ENCODE measurements around the gene GALNT5.

GALNT5 gene

GRCh38 chr2:157324331-157324843 is 66.9 kb downstream of the GALNT5 start:
- CTCF ChIA-PET = interaction anchor here (0.9 to 5.6 kb wide), 2 partner anchors 12 to 14 kb away, joined by 3 to 58 read pairs; no protein-coding TSS in a partner anchor
- 54% methylated on average over 1 of the region's 2 CpGs for WGBS (ENCODE audit: insufficient coverage)
- DNase-seq = peak; percentile 35 to 76 (median 54)
- H3K4me3 ChIP-seq (ENCODE audit: control insufficient read depth in 1 of 7, extremely low read depth in 1 of 7, insufficient read depth in 4 of 7, low read depth in 2 of 7, low read length in 6 of 7) = no peak overlapping the region
- peaks cover 0 to 2% (median 0%) of the 10 kb centered on the region in 4 experiments for H3K36me3 ChIP-seq (ENCODE audit: control insufficient read depth in 4 of 4, insufficient read depth in 4 of 4, low read length in 3 of 4)
- POLR2A ChIA-PET = no interaction called here
- H3K27ac ChIP-seq (ENCODE audit: insufficient read depth in 1 of 2, low read depth in 1 of 2, low read length in 2 of 2, poor library complexity in 1 of 2, severe bottlenecking in 2 of 2) = no peak overlapping the region
- H3K27me3 ChIP-seq (replicated peaks in 2 of 5; ENCODE audit: control insufficient read depth in 4 of 5, insufficient read depth in 5 of 5, low read length in 4 of 5) = no peaks in the 10 kb centered on the region
- H3K9me3 ChIP-seq (ENCODE audit: control extremely low read depth in 1 of 5, control insufficient read depth in 4 of 5, insufficient read depth in 2 of 5, low read depth in 1 of 5, low read length in 4 of 5) = no peaks in the 10 kb centered on the region
- peaks cover 0 to 2% (median 0%) of the 10 kb centered on the region in 4 experiments for H3K4me1 ChIP-seq (ENCODE audit: control extremely low read depth in 1 of 4, control insufficient read depth in 4 of 4, insufficient read depth in 4 of 4, low read length in 3 of 4)

GRCh38 chr2:157325786-157326185 is 68.3 kb downstream of the GALNT5 start, which contains the start of gene ERMN:
ERMN (minus strand) TSS chr2:157325824; CDS start chr2:157325642, 182 bp downstream.
- Histone ChIP-seq H3K4me3 (ENCODE audit: control insufficient read depth in 1 of 7, extremely low read depth in 1 of 7, insufficient read depth in 4 of 7, low read depth in 2 of 7, low read length in 6 of 7) (no peak within 1 kb of the TSS), H3K27ac (ENCODE audit: insufficient read depth in 1 of 2, low read depth in 1 of 2, low read length in 2 of 2, poor library complexity in 1 of 2, severe bottlenecking in 2 of 2) (no peak within 1 kb of the TSS), H3K36me3 (ENCODE audit: control insufficient read depth in 4 of 4, insufficient read depth in 4 of 4, low read length in 3 of 4) (peaks cover 0 to 2% (median 0%) of the 10 kb centered on the region in 4 experiments), H3K9me3 (ENCODE audit: control extremely low read depth in 1 of 5, control insufficient read depth in 4 of 5, insufficient read depth in 2 of 5, low read depth in 1 of 5, low read length in 4 of 5) (no peaks in the 10 kb centered on the region), H3K27me3 (replicated peaks in 2 of 5; ENCODE audit: control insufficient read depth in 4 of 5, insufficient read depth in 5 of 5, low read length in 4 of 5) (no peaks in the 10 kb centered on the region), H3K4me1 (ENCODE audit: control extremely low read depth in 1 of 4, control insufficient read depth in 4 of 4, insufficient read depth in 4 of 4, low read length in 3 of 4) (peaks cover 0 to 2% (median 0%) of the 10 kb centered on the region in 4 experiments)
- ChIA-PET POLR2A (interaction anchor here (0.6 kb wide), 1 partner anchor 88 kb away, joined by 3 read pairs; no protein-coding TSS in a partner anchor), CTCF (interaction anchor here (0.5 to 7.9 kb wide), 15 partner anchors 8 to 951 kb away, joined by 3 to 91 read pairs (median 5); no protein-coding TSS in a partner anchor)
- DNase-seq = no peak

- Histone ChIP-seq H3K9me3 (ENCODE audit: control extremely low read depth in 1 of 5, control insufficient read depth in 4 of 5, insufficient read depth in 2 of 5, low read depth in 1 of 5, low read length in 4 of 5) (no peaks in the 10 kb centered on the region), H3K4me1 (ENCODE audit: control extremely low read depth in 1 of 4, control insufficient read depth in 4 of 4, insufficient read depth in 4 of 4, low read length in 3 of 4) (peaks cover 0 to 2% (median 0%) of the 10 kb centered on the region in 4 experiments), H3K27me3 (replicated peaks in 2 of 5; ENCODE audit: control insufficient read depth in 4 of 5, insufficient read depth in 5 of 5, low read length in 4 of 5) (no peaks in the 10 kb centered on the region), H3K4me3 (ENCODE audit: control insufficient read depth in 1 of 7, extremely low read depth in 1 of 7, insufficient read depth in 4 of 7, low read depth in 2 of 7, low read length in 6 of 7) (no peak overlapping the region), H3K27ac (ENCODE audit: insufficient read depth in 1 of 2, low read depth in 1 of 2, low read length in 2 of 2, poor library complexity in 1 of 2, severe bottlenecking in 2 of 2) (no peak overlapping the region), H3K36me3 (ENCODE audit: control insufficient read depth in 4 of 4, insufficient read depth in 4 of 4, low read length in 3 of 4) (no peaks in the 10 kb centered on the region)
- POLR2A ChIA-PET = no interaction called here
- CTCF ChIA-PET = interaction anchor here (0.7 to 7.9 kb wide), 26 partner anchors 9 to 301 kb away, joined by 3 to 91 read pairs (median 5); no protein-coding TSS in a partner anchor
- DNase-seq = no peak
- WGBS (ENCODE audit: insufficient coverage) = 100% methylated on average over 1 of the region's 3 CpGs
Measured at GRCh38 chr2:157326698-157327097, 69.2 kb downstream of the GALNT5 start.

GRCh38 chr2:157327200-157327599 is 69.7 kb downstream of the GALNT5 start:
- no peaks in the 10 kb centered on the region for H3K36me3 ChIP-seq (ENCODE audit: control insufficient read depth in 4 of 4, insufficient read depth in 4 of 4, low read length in 3 of 4)
- no peaks in the 10 kb centered on the region for H3K9me3 ChIP-seq (ENCODE audit: control extremely low read depth in 1 of 5, control insufficient read depth in 4 of 5, insufficient read depth in 2 of 5, low read depth in 1 of 5, low read length in 4 of 5)
- no CpG with 5 or more reads among the region's 3 CpGs for WGBS (ENCODE audit: insufficient coverage)
- no peak overlapping the region for H3K27ac ChIP-seq (ENCODE audit: insufficient read depth in 1 of 2, low read depth in 1 of 2, low read length in 2 of 2, poor library complexity in 1 of 2, severe bottlenecking in 2 of 2)
- ChIA-PET CTCF (interaction anchor here (0.7 to 7.9 kb wide), 40 partner anchors 9 to 295 kb away, joined by 3 to 91 read pairs (median 4); no protein-coding TSS in a partner anchor), POLR2A (no interaction called here)
- DNase-seq = no peak
- peaks cover 0 to 2% (median 0%) of the 10 kb centered on the region in 4 experiments for H3K4me1 ChIP-seq (ENCODE audit: control extremely low read depth in 1 of 4, control insufficient read depth in 4 of 4, insufficient read depth in 4 of 4, low read length in 3 of 4)
- no peaks in the 10 kb centered on the region for H3K27me3 ChIP-seq (replicated peaks in 2 of 5; ENCODE audit: control insufficient read depth in 4 of 5, insufficient read depth in 5 of 5, low read length in 4 of 5)
- H3K4me3 ChIP-seq (ENCODE audit: control insufficient read depth in 1 of 7, extremely low read depth in 1 of 7, insufficient read depth in 4 of 7, low read depth in 2 of 7, low read length in 6 of 7) = no peak overlapping the region

- peaks cover 0 to 2% (median 0%) of the 10 kb centered on the region in 4 experiments for H3K4me1 ChIP-seq (ENCODE audit: control extremely low read depth in 1 of 4, control insufficient read depth in 4 of 4, insufficient read depth in 4 of 4, low read length in 3 of 4)
- H3K9me3 ChIP-seq (ENCODE audit: control extremely low read depth in 1 of 5, control insufficient read depth in 4 of 5, insufficient read depth in 2 of 5, low read depth in 1 of 5, low read length in 4 of 5) = no peaks in the 10 kb centered on the region
- DNase-seq = peak; percentile 80 to 90 (median 84)
- no peak overlapping the region for H3K4me3 ChIP-seq (ENCODE audit: control insufficient read depth in 1 of 7, extremely low read depth in 1 of 7, insufficient read depth in 4 of 7, low read depth in 2 of 7, low read length in 6 of 7)
- no peaks in the 10 kb centered on the region for H3K36me3 ChIP-seq (ENCODE audit: control insufficient read depth in 4 of 4, insufficient read depth in 4 of 4, low read length in 3 of 4)
- 50% methylated on average over 7 of the region's 11 CpGs for WGBS (ENCODE audit: insufficient coverage)
- POLR2A ChIA-PET = interaction anchor here (0.7 kb wide), 1 partner anchor 164 kb away, joined by 3 read pairs; no protein-coding TSS in a partner anchor
- no peaks in the 10 kb centered on the region for H3K27me3 ChIP-seq (replicated peaks in 2 of 5; ENCODE audit: control insufficient read depth in 4 of 5, insufficient read depth in 5 of 5, low read length in 4 of 5)
- H3K27ac ChIP-seq (ENCODE audit: insufficient read depth in 1 of 2, low read depth in 1 of 2, low read length in 2 of 2, poor library complexity in 1 of 2, severe bottlenecking in 2 of 2) = no peak overlapping the region
- CTCF ChIA-PET = interaction anchor here (0.6 to 7.9 kb wide), 46 partner anchors 8 to 294 kb away, joined by 3 to 91 read pairs (median 4); no protein-coding TSS in a partner anchor
Measured at GRCh38 chr2:157327621-157328500, 70.4 kb downstream of the GALNT5 start.

- Histone ChIP-seq H3K36me3 (ENCODE audit: control insufficient read depth in 4 of 4, insufficient read depth in 4 of 4, low read length in 3 of 4) (no peaks in the 10 kb centered on the region), H3K4me1 (ENCODE audit: control extremely low read depth in 1 of 4, control insufficient read depth in 4 of 4, insufficient read depth in 4 of 4, low read length in 3 of 4) (peaks cover 0 to 2% (median 0%) of the 10 kb centered on the region in 4 experiments), H3K9me3 (ENCODE audit: control extremely low read depth in 1 of 5, control insufficient read depth in 4 of 5, insufficient read depth in 2 of 5, low read depth in 1 of 5, low read length in 4 of 5) (no peaks in the 10 kb centered on the region), H3K27me3 (replicated peaks in 2 of 5; ENCODE audit: control insufficient read depth in 4 of 5, insufficient read depth in 5 of 5, low read length in 4 of 5) (no peaks in the 10 kb centered on the region), H3K27ac (ENCODE audit: insufficient read depth in 1 of 2, low read depth in 1 of 2, low read length in 2 of 2, poor library complexity in 1 of 2, severe bottlenecking in 2 of 2) (no peak overlapping the region), H3K4me3 (ENCODE audit: control insufficient read depth in 1 of 7, extremely low read depth in 1 of 7, insufficient read depth in 4 of 7, low read depth in 2 of 7, low read length in 6 of 7) (no peak overlapping the region)
- over 99% methylated on average over 9 of the region's 9 CpGs for WGBS (ENCODE audit: insufficient coverage)
- POLR2A ChIA-PET = no interaction called here
- CTCF ChIA-PET = interaction anchor here (0.9 to 7.9 kb wide), 6 partner anchors 8 to 180 kb away, joined by 3 to 91 read pairs (median 3); no protein-coding TSS in a partner anchor
- DNase-seq = no peak
Measured at GRCh38 chr2:157329524-157329923, 72.0 kb downstream of the GALNT5 start.
